GM18519 (cell line): Measurements from ENCODE around the gene SEZ6L.

Experiments
- ATAC-seq: cut with Tn5 transposase; IDR thresholded peaks from one replicate; pipeline ENCODE4 v1.9.1; 2021; ENCODE audit warnings: mild to moderate bottlenecking, moderate library complexity; ENCODE audit not compliant: unreplicated experiment, low FRiP score

Gene SEZ6L

DNA sequence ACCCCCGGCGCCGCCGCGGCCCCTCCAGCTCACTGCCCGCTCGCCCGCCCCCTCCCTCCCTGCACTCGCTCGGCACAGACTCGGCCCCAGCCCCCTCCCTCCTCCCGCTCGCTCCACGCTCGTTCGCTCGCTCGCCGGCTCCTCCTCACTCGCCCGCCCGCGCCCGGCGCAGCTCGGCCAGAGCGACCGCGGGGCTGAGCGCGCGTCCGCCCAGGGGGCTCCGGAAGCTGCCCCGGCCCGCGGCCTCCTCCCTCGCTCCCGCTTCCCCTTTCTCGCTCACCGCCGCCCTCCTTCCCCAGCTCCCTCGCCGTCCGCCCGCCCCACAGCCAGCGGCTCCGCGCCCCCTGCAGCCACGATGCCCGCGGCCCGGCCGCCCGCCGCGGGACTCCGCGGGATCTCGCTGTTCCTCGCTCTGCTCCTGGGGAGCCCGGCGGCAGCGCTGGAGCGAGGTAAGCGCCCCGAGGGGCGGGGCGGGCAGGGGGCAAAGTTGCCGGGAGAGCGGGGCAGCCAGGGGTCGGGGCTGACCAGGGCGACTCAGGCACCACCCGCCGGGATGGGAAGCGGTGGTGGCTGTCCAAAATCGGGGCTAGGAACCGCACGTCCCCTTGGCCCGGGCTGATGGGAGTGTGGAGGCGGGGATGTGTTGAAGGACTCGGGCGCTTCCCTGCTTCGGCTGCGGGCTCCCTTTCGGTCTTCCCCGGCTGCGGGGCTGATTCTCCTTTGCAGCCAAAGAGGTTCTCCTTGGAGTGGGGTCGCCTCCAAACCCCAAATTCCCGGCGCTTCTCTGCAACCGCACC, at the start of gene SEZ6L:
TSS of gene SEZ6L (plus strand) at position 148 of the 797 bp plus-strand sequence. CDS start at position 356, 208 bp downstream.
- no peak for ATAC-seq

DNA sequence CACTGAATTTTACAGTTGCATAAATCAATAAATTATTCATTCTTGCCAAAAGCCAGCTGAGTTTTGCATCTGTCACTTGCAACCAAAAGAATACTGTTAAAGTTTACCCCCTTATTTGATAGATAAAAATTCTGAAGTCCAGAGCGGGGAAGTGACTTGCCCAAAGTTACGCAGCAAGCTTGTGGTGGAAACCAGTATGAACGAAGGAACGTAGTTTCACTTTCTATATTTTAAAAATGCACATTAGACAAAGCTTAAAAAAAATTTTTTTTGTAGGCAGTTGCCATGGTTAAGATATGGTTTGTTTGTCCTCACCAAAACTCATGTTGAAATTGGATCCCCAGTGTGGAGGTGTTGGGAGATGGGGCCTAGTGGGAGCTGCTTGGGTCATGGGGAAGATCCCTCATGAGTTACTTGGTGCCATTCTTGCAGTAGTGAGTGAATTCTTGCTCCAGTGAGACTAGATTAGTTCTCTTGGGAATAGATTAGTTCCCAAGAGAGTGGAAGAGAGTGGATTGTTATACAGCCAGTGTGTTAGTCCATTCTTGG, 46.3 kb upstream of the SEZ6L start:
- ATAC-seq: no peak

DNA sequence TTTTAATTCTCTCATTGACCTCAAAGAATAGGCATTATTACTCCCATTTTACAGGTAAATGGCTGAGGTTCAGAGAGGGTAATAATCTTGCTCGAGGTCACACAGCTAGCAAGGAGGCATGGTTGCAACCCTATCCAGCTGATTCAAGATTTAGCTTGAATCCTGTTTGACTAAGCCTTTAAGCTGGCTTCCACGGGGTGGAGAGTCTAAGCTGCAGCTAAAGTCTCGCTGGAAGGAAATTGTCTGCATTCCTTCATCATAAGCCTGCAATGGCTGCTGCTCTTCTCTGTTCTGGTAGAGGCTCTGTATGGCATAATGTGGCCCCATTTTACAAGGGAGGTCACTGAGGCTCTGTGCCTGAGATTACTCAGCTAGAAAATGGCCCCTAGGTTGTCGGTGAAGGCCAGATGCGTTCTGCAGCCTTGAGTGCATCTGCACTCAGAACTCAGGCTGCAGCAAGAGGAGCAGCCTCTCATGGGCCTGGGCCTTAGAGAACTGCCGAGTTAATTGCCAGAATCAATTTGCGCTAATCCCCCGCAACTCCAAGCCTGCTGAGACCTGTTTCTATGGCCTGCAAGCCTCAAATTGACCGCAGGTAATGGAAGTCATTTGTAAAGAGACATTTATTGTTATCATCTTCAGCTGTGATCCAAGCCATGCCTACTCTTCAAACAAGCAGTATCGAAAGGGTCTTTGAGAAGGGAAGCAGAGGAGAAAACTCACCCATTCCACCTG, 44.1 kb upstream of the SEZ6L start:
- no peak for ATAC-seq

DNA sequence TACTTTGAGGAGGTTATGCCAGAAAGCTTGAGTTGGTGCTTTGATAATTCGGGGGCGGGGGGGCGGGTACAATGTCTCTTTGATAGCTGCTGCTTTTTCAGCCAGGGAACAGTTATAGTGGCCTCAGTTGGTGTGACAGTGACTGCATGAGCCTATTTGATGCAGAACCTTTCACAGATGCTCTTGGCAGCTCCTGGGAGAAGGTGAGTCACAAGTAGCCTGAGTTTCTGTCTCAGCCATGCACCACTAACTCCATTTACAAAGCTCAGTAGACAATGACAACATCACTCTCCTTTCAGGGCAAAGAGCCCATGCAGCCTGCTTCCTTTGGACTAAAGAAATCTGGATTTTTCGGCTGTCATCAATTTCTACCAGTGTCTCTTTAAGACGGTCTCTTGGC, 42.1 kb upstream of the SEZ6L start:
- no peak for ATAC-seq

DNA sequence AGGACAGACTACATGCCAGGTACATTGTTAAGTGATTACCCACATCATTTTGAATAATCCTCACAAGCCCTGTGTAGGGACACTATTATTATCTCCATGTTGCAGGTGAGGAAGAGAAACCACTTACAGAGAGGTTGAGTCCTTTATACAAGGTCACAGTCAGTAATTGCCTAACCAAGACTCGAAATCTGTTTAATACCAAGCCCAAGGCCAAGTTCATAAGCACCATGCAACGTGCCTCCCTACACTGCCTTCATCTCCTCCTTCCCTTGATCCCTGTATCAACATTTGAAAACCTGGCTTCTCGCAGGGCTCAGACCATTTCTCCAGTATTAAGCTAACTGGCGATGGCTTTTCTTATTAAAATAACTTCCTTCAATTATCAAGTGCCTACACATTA, 41.7 kb upstream of the SEZ6L start:
- ATAC-seq: no peak

DNA sequence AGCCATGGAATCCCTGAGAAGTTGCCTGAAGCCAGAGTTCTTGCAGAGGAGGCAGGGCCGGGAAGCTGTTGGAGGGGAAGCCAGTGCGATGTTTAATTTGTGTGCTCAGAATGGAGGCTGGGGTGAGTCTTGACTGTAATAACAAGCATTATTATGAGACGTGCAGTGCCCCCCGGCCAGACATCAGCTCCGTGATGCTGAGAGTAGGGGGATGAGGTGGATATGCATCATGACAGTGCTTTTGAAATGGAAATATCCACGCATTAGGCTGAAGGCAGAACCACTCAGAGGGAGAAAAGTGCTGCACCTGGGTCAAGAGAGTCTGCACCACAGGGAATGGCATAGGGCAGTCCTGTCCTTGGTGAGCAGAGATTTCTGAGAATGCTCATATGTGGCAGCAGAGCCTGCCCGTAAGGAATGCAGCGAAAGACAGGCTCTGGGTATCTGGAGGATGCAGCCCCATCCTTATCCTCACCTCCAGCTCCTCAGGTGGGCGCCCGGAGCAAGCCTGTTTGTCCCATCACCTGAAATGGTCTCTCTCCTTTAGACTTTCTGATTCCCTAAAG, 37.6 kb upstream of the SEZ6L start:
- no peak for ATAC-seq

DNA sequence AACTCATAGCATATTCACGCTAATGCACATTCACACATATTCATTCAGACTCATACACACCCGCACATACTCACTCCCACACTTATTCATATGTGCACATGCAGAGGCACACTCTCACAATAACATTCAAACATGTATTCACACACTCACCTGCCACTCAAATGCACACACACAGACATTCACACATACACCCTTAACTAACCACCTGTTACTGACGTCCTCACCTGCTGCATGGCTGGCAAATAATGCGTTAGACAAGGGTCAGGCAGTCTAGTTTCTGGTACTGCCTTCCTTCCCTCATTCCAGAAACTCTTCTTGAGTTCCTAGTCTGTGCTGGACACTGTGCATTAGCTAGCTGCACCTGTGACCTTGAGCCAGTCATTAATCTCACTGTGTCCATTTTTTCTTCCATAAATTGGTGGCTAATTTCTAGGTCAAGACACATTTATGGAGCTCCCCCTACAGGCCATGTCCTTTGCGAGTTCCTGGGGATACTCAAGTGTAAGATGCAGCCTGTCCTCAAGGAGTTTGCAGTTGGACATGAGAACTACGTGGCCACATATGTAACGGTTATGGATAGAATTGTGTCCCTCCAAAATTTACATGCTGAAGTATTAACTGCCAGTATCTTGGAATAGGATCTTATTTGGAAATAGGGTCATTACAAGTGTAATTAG, 34.5 kb upstream of the SEZ6L start:
- no peak for ATAC-seq

DNA sequence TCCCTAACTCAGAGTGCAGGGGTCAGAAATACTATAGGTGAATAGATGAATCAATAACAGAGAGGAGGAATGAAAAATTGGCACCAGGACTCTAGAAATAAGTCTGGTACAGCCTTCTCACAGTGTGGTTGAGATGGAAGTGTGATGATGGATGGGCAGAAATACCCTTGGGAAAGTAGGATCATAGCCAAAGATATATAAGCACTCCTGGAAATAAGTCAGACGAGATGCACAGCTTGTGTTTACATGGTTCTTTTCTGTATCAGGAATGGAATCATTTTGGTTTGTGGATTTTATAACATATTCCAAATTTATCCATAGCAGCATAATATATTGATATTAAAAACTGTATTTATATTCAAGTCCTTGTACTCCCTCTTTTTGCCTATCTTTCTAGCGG, 33.5 kb upstream of the SEZ6L start:
- no peak for ATAC-seq

DNA sequence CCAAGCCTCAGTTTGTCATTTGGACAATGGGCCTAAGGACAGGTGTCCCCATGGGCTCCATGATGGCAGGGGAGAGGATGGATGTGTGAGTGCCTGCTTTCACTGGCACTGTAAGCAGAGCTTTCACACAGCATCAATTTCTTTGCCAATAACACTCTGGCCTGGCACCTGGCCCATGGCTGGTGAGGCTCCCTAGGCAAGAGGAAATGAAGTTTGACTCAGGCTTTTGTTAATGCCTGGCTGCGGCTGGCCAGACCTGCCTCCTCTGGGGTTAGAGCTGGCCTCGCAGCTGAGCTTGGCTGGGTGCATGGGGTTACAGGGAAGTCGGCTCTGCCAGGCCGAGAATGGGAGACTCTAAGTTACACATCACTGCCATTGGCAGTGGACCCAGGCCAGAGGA, 30.0 kb upstream of the SEZ6L start:
- no peak for ATAC-seq

DNA sequence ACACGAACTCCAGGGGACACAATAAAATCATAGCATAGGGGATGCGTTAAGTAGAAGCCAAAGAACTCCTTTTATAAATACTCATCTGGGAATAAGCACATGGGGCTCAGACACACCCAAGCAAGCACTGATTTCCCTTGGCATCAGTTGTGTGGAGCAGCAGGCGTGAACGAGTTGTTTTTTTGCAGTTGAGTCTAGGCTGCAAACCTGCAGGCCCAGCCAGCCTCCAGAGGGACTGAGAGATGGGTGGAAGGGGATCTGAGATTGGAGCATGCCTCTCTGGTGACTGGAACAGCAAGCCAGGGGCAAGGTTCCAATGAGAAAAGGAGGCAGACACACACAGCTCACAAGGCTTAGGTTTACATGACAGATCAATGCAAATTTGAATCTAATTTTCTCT, 27.4 kb upstream of the SEZ6L start:
- ATAC-seq: no peak

DNA sequence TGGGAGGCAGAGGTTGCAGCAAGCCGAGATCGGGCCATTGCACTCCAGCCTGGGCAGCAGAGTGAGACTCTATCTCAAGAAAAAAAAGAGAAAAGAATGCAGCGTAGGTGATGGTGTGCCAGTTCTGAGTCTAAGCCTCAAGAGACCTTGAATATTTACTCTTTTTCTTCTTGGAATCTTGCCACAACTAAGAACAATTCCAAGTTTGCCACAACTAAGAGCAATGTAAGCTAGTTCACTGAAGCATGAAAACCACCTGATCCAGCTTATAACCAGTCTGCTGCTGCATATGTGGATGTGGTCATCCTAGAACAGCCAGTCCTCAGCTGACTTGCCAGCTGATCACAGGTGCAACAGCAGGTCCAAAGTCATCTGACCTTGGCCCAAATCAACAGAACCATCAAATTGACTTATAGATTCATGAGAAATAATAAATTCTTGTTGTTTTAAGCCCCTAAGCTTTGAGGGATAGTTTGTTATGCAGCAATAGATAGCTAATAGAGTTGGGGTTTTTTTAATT, 25.4 kb upstream of the SEZ6L start:
- ATAC-seq: no peak

DNA sequence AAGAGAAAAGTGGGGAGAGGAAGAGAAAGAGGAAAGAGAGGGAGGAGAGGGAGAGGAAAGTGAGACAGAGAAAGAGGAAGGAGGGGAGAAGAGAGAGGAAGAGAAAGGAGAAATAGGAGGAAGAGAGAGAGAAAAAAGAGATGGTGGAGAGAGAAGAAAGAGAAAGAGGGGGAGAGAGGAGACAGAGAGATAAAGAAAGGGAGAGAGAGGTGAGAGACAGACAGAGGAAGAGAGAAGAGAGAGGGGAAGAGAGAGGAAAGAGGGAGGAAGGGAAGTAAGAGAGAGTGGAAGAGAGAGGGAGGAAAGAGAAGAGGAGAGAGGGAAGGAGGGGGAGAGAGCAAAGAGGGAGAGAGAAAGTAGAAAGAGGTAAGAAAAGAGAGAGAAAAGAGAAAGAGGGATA, 9.4 kb upstream of the SEZ6L start:
- ATAC-seq: no peak

DNA sequence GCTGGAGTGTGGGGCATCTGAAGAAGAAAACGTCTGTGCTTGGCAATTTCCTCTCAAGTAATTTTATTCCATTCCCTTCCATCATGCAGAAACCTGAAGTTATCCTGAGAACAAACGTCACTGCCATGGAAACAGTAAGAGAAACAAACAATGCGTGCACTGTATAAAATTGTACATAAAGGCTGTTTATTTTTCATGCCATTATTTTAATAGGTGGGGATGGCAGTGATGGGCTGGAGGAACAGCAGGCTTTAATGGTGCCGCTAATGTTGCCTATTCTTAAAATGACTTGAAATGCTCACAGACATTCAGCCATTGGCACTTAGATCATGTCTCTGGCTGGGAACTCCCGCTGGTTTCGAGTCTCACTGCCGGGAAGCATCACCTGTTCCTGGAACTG, 7.5 kb upstream of the SEZ6L start:
- ATAC-seq: no peak

DNA sequence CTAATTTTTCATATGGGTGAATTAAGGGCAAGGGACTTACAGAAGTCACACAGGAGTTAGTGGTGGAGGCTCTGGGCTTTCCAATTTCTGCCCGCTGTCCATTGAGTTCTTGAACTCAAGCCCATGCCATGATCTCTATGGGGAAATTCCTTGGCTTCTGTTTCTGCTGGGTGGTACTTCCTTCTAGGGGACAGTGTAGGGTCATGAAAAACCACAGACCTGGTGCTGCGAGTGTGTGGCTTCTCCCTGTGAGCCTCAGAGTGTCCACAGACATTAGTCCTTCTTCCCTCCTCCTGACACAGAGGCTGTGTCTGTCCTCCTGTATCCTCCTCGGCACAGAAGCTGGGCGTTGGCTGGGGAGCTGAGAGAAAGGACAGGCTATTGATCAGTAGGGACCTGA, 6.3 kb upstream of the SEZ6L start:
- ATAC-seq: no peak

DNA sequence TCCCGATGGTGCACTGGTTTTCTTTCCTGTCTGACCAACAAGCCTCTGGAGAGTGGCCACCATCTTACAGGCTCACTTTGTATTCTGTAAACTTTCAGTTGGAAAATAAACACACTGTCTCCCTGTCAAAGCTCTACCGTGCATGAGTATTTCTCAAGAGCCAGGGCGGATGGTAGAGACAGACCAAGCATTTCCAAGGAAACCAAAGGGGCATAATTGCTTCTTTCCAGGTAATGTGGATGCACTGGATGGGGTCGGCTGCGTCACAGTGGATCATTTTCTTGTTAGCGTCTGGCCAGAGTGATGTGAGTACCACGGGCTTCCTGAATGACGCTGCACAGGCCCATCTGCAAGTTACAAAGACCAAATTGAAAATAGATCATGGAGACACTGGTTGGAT, 5.1 kb upstream of the SEZ6L start:
- ATAC-seq: no peak

DNA sequence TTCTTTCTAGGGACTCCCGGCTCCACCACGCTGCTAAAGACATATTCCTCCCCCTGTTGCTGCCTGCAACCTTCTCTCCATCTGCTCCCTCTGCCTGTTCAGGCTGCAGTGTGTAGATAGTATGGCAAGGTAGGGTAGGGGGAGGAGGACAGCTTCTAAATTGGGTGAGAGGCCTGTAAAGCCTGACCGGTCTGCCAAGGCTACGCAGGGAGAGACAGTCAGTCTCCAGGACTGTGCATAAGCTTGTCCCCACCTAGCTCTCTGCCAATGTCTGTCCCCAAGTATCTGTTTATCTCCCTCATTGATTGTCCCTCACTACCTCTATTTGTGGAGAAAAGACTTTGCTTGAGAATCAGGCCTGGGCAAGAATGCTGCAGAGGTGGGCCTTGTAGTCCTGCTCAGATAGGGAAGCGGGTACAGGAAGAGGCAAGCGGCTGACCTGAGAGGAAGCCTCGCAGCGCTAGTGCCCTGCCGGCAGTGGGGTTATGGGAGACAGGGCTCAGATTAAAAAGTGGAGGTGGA, 871 bp upstream of the SEZ6L start:
- ATAC-seq: no peak

DNA sequence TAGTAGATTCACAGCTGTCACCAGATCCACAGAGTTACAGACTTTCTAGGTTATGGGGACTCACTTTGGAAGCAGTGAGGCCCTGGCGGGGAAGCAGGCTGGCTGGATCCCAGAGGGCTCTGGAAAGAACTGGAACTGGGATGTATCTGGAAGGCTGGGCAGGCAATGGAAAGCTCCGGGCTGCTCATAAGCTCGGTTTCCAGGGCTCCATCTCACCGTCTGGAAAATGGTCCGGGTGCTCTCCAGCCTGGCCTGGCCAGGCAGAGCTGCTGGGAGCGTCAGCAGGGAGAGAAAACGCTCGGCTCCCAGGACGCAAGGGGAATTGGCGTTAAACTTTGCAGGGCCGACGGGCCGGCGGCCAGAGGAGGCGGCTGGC, 335 bp upstream of the SEZ6L start:
- no peak for ATAC-seq

DNA sequence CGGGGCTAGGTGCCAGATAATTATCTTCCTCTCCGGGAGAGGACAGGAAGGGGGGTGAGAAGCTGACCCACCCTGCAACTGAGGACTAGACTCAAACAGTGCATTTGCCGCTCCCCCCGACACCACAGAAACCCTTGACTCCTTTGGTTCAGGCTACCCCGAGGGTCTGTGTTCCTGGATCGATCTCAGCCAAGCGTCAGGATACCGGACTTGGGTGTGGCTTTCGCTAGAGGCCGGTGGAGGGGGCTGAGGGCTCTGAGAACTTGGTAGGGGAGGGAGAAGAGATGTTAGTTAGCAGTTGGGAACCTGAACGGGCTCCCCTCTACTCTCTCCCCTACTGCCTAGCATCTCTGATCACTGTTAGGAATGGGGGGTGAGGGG, 840 bp downstream of the SEZ6L start:
- no peak for ATAC-seq

DNA sequence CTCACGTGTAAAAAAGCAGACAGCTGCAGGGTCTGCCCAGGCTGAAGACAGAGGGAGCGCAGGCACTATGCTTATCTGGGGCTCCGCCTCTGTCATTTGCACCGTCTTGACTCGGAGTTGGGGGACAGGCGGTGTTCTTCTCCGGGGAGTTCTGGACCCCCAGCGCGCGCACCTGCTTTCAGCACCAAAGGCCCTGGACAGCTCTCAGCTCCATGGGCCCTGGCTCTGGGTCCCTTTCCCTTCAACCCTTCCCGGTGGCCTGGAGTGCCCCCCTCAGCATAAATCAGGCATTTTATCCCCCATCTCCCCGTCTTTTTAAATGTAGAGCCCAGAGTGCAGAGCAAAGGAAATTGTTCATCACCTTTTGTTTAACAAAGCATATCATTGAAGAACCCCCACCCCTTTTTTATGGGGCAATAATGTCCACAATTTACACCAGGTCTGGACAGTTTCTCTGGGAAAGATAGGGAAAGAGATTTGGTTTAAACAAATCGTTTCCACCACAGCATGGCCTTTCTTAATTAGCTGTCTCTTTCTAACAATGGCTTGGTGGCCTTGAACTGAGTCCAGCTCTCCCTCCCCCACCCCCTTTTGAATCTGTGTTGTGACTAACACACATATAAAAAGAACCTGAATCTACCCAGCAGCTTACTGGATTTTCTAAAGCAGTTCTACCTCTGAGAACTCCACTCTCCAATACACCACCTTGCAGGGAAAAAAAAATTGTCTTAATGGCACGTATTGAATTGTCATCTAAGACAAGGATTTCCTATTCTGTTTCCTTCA, 1.7 kb downstream of the SEZ6L start:
- ATAC-seq: no peak
